HL-60 (cell line): ENCODE measurements around the gene LARP1.

Source experiments
- CTCF ChIP-seq: IDR thresholded peaks from one replicate; pipeline ENCODE4 v1.5.1; 2011; ENCODE audit warnings: low read length, control low read depth, inconsistent platforms; ENCODE audit not compliant: insufficient read depth
- GABPA ChIP-seq: IDR thresholded peaks from 2 replicates; pipeline ENCODE4 v1.6.1; 2012; ENCODE audit warnings: low read depth
- POLR2AphosphoS5 ChIP-seq: IDR thresholded peaks from 2 replicates; pipeline ENCODE4 v1.6.1; 2012; ENCODE audit warnings: low read depth

- no peak for TF ChIP-seq CTCF
- TF ChIP-seq GABPA = no peak
- no peak for TF ChIP-seq POLR2AphosphoS5
Measured at GRCh38 chr5:154734370-154735248, 20.6 kb upstream of the LARP1 start.
